ENCODE measurements around the gene HOXC9. TPM values are rescaled to one million over a fixed set of nuclear protein-coding genes. Genes with fewer than 3 reads are reported as not detected.

Gene HOXC9
- total RNA-seq = not detected
- long read RNA-seq = 0 reads

DNA sequence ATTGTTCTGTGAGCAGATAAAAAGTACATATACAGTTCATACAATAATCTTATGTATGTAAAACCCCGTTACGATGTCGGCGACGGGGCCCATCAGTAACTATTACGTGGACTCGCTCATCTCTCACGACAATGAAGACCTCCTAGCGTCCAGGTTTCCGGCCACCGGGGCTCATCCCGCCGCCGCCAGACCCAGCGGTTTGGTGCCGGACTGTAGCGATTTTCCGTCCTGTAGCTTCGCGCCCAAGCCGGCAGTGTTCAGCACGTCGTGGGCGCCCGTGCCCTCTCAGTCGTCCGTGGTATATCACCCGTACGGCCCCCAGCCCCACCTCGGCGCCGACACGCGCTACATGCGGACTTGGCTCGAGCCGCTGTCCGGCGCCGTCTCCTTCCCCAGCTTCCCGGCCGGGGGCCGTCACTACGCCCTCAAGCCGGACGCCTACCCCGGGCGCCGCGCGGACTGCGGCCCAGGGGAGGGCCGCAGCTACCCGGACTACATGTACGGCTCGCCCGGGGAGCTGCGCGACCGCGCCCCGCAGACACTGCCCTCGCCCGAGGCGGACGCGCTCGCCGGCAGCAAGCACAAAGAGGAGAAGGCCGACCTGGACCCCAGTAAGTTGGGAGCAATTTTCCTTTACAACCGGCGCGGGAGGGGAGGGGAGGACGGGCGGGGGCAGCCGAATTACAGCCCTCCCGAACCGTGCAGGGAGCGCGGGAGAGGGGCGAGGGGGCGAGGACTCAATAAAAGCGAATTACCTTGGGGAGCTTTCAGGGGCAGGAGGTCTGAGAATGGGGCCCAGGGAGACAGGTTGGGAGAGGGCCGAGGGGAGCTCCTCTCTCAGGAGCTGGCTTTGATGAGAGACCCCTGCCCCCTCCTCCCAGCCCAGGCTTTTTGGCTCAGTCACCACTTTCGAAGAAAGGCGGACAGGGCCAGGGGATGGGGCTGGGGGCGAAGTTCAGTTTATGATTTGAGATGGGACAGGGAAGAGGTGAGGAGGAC lies at the start of gene HOXC9:
HOXC9 (plus strand) TSS at position 46 of the 999 bp plus-strand sequence; CDS start at position 74, 28 bp downstream.
- Histone ChIP-seq H3K27ac (no peak within 1 kb of the TSS), H3K9me3 (no peaks in the 10 kb centered on the region), H3K4me3 (no peak within 1 kb of the TSS), H3K36me3 (no peaks in the 10 kb centered on the region), H3K27me3 (peaks cover 5 to 46% of the 10 kb centered on the region in 2 donors), H3K4me1 (peaks cover 0 to 14% (median 0%) of the 10 kb centered on the region in 4 donors)
- 4% methylated on average over 18 of the region's 87 CpGs for WGBS (ENCODE audit: insufficient coverage, low coverage, low lambda C conversion rate, missing lambda C conversion rate)
- intact Hi-C loops (cut with DNase I) = no loop called here
- no peak for ATAC-seq
- no peak for TF ChIP-seq POLR2A (IDR thresholded peaks at IDR 0.05)
- TF ChIP-seq, protein P1, sequence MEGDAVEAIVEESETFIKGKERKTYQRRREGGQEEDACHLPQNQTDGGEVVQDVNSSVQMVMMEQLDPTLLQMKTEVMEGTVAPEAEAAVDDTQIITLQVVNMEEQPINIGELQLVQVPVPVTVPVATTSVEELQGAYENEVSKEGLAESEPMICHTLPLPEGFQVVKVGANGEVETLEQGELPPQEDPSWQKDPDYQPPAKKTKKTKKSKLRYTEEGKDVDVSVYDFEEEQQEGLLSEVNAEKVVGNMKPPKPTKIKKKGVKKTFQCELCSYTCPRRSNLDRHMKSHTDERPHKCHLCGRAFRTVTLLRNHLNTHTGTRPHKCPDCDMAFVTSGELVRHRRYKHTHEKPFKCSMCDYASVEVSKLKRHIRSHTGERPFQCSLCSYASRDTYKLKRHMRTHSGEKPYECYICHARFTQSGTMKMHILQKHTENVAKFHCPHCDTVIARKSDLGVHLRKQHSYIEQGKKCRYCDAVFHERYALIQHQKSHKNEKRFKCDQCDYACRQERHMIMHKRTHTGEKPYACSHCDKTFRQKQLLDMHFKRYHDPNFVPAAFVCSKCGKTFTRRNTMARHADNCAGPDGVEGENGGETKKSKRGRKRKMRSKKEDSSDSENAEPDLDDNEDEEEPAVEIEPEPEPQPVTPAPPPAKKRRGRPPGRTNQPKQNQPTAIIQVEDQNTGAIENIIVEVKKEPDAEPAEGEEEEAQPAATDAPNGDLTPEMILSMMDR (IDR thresholded peaks at IDR 0.05) = no peak
- no peak for DNase-seq

DNA sequence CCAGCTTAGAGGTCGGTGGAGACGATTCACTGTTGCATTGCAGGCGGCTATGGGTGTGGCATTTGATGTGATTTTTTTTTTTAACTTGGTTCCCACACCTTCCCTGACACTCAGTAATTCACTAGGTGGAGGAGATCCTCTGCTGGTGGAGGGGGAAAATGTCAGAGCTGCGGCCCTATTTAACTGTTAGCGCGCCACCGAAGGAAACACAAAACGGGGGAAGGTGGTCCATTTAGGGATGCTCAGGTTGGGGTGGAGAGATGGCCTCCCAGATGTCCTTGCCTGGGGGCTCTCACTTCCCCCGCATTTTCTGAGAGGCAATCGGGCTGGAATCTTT lies 49.6 kb upstream of the HOXC9 start:
- intact Hi-C loops (cut with DNase I) = no loop called here
- DNase-seq (no peak), ATAC-seq (no peak)
- Histone ChIP-seq H3K4me1 (peaks cover 0 to 3% (median 0%) of the 10 kb centered on the region in 4 donors), H3K36me3 (no peaks in the 10 kb centered on the region), H3K27ac (no peak overlapping the region), H3K27me3 (peaks cover 10 to 65% of the 10 kb centered on the region in 2 donors), H3K9me3 (no peaks in the 10 kb centered on the region), H3K4me3 (no peak overlapping the region)
- 18% methylated on average over 8 of the region's 10 CpGs for WGBS (ENCODE audit: insufficient coverage, low coverage, low lambda C conversion rate, missing lambda C conversion rate)
- TF ChIP-seq POLR2A (IDR thresholded peaks at IDR 0.05) = no peak
- TF ChIP-seq, protein P1 (IDR thresholded peaks at IDR 0.05) = no peak

DNA sequence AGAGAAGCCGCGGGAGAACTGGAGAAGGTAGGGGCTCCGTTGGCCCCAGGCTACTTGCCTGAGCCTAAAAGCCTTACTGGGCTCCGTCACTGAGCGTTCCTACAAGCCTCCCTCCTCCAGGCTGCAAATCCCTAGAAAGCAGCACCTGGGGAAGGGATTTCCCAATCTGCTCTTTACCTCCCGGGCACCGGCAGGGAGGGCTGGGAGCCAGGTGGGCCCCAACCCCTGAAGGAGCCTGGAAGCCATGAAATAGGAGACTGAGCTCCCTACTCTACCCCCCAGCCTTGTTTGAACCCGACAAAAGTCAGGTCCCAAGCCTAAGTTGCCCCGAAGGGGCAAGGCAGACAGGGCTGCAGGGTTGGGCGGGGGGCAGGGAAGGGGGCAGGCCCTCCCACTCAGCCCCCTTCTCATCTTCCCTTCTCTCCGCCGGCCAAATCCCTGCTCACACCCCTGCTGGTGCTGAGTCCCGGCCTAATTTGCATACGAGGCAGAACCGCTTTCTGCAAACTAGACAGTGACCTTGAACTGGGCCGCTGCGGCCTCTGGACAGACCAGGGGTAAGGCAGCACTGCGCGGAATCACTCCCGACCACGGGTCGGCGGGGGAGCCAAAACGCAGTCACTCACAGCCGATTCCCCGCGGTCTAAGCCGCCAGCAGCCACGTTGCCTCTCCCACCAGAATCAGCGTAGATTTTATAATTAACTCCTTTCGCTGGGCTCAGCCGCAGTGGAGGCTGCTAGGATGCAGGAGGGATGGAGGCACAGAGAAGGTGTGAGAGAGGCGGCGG lies 49.0 kb upstream of the HOXC9 start:
- intact Hi-C loops (cut with DNase I) = no loop called here
- Histone ChIP-seq H3K27ac (no peak overlapping the region), H3K36me3 (no peaks in the 10 kb centered on the region), H3K27me3 (peaks cover 15 to 65% of the 10 kb centered on the region in 2 donors), H3K4me3 (no peak overlapping the region), H3K9me3 (no peaks in the 10 kb centered on the region), H3K4me1 (peaks cover 0 to 3% (median 0%) of the 10 kb centered on the region in 4 donors)
- WGBS (ENCODE audit: insufficient coverage, low coverage, low lambda C conversion rate, missing lambda C conversion rate) = 3% methylated on average over 14 of the region's 34 CpGs
- DNase-seq = no peak
- TF ChIP-seq POLR2A (IDR thresholded peaks at IDR 0.05) = no peak
- TF ChIP-seq, protein P1 (IDR thresholded peaks at IDR 0.05) = no peak
- ATAC-seq = peak in 2 of 4 donors; percentile 25 to 31

DNA sequence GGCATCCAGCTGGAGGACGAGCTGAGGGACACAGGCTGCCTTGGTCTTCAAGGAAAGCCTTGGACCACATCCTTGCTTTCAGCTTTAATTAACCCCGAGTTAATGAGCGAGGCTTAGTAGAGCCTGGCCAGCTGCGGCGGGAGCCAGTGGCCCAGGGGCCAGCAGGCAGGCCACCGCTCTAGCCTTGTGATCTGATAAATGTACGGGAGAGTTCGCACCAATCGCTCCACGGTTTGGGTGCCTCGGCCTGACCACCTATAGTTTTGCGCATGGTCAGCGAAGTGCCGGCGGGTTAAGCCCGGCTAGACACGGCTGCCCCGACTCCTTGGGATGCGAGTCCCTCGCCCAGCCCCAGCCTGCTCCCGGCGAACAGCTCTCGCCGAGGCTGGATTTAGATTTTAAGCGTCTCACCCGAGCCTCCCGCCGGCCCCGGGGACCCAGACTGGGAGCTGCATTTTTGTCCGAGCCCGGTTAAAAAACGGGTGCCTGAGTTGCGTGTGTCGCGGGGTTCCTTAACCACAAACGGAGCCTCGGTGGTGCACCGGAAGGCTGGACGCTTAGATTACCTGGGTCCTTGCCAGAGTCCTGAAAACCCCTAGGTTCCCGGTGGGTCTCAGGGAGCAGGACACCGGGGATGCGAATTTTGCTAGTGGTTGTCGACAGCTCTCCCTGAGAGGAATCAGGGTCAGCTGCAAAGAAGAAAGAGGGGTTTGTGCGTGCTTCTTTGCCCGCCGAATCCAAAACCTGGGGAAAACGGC lies 48.2 kb upstream of the HOXC9 start:
- no peaks in the 10 kb centered on the region for H3K36me3 ChIP-seq
- DNase-seq (no peak), ATAC-seq (no peak)
- TF ChIP-seq, protein P1 (IDR thresholded peaks at IDR 0.05) = no peak
- no peak for TF ChIP-seq POLR2A (IDR thresholded peaks at IDR 0.05)
- intact Hi-C loops (cut with DNase I) = no loop called here
- no peaks in the 10 kb centered on the region for H3K9me3 ChIP-seq
- 6% methylated on average over 8 of the region's 47 CpGs for WGBS (ENCODE audit: insufficient coverage, low coverage, low lambda C conversion rate, missing lambda C conversion rate)
- H3K27me3 ChIP-seq = peaks cover 15 to 65% of the 10 kb centered on the region in 2 donors
- H3K27ac ChIP-seq = no peak overlapping the region
- peaks cover 0 to 3% (median 0%) of the 10 kb centered on the region in 4 donors for H3K4me1 ChIP-seq
- H3K4me3 ChIP-seq = no peak overlapping the region
